HG02852 (cell line): ENCODE data around the gene PCNP.
"Not testable (repeated sequence)": the region's sequence is repeated elsewhere in the genome, so short reads cannot be mapped to it uniquely, and the experiment has no call there.

ENCODE experiments used
- ATAC-seq: cut with Tn5 transposase; IDR thresholded peaks from one replicate; pipeline ENCODE4 v1.9.1; 2021; ENCODE audit warnings: mild to moderate bottlenecking, moderate library complexity; ENCODE audit not compliant: unreplicated experiment

Gene PCNP, protein sequence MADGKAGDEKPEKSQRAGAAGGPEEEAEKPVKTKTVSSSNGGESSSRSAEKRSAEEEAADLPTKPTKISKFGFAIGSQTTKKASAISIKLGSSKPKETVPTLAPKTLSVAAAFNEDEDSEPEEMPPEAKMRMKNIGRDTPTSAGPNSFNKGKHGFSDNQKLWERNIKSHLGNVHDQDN

DNA sequence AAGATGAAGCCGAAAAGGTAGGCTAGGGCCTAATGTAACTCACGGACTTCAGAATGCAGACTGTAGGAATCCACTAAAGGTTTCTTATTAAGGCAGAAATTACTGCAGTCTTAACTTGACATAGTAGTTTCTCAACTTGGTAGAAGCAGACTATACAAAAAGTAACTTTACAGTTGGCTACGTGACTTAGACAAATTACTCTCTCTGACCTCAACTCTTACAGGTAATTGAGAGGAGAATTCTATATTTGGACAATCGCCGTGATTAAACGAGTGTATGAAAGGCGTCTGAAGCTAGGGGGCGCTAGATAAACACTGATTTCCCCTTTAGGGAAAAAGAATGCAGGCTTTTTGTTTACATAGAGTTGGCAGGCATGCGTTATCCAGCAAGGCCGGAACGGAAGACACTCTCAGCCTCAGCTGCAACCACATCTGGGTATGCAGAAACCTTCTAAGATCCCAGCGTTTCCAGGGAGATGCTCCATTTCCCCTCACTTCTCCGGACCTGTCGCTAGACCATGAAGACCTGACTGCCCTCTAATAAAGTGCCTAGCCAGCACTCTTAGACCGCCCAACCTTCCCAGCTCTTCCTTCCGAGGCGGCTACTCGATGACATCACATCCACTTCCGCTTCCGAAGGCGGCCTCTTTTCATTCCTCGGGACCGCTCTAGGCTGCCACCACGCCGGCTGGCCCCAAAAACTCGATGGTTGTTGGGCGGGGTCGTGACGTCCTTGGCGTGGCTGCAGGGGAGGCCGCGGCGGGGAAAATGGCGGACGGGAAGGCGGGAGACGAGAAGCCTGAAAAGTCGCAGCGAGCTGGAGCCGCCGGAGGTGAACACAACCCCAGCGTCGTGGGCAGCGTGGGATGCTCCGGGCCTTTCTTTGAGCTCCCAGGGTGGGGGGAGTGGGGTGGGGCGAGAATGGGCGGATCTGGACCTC is at the start of gene PCNP:
PCNP (plus strand) TSS at position 732 of the 939 bp plus-strand sequence; CDS start at position 768, 36 bp downstream.
- ATAC-seq = peak; percentile 88

DNA sequence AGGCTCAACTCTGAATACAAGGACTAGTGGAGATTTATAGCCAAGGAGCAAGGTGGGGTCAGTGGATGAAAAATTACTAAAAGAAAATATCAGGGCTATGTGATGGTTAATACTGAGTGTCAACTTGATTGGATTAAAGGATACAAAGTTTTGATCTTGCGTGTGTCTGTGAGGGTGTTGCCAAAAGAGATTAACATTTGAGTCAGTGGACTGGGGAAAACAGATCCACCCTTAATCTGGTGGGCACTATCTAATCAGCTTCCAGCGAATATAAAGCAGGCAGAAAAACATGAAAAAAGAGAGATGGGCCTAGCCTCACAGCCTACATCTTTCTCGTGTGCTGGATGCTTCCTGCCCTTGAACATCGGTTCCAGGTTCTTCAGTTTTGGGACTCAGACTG is 46.5 kb upstream of the PCNP start:
- ATAC-seq = no peak

DNA sequence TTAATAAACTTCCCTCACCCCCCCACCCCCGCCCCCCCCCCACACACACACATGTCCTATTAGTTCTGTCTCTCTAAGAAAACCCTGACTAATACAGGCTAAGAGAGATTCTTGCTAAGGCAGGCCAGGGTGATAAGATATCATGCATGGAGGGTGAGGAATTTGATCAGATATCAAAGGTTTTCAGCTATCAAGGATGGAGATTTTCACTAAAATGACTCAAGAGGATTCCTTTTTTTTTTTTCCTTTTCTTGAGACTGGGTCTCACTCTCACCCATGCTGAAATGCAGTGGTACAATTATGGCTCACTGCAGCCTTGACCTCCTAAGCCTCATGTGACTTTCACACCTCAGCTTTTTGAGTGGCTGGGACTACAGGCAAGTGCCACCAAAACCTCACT is 46.1 kb upstream of the PCNP start:
- no peak for ATAC-seq

DNA sequence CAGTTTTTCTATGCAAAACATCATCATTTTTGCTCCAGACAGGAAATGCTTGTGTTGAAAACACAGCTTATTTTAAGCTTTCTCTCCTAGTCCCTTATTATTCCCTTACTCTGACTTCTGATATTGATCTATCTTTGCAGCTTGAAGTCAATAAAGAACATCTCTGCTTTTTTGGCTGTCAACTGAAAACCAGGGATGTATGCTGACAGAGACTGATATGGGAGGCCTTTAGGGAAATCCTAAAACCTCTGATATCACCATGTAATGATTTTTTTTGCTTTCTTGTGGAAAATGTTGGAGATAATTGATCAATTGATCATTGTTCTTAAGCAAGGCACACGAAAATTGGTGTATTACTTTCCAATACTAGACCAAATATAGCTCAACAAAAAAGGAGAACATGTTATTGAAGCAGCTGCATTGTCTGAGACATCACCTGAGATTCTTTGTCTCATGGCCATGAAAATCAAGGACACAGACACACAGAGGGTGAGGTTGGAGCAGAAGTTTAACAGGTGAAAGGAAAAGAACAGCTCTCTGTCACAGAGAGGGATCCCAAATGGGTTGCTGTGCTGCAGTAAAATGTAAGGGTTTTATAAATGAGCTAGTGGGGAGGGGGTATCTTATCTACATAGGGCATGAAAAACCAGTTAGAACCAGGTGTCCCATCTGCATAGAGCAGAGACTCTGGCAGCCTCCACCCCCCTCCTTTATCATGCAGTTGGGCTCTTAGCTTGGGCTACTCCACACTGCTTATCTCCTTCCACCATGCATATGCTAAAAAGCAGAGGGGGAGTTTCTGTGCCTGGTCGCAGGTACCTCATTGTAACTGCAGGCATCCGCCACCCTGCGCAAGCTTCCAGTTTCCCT is 43.9 kb upstream of the PCNP start:
- no peak for ATAC-seq

DNA sequence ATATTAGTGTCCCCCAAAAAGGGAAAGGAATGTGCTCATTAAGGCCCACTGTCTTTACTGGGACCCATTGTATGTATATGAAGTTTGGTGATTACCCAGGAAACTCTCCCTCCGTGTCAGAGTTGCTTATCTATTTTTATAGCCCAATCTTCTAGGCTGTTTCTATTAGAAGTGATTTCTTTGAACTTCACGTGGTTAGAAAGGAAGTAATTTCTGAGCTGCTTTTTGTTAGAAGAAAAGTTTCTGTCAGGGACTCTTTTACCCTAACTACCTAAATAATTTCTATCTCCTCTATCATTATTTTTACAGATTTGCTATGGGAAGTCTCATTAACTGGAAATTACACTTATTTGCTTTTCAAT is 43.3 kb upstream of the PCNP start:
- ATAC-seq = no peak

DNA sequence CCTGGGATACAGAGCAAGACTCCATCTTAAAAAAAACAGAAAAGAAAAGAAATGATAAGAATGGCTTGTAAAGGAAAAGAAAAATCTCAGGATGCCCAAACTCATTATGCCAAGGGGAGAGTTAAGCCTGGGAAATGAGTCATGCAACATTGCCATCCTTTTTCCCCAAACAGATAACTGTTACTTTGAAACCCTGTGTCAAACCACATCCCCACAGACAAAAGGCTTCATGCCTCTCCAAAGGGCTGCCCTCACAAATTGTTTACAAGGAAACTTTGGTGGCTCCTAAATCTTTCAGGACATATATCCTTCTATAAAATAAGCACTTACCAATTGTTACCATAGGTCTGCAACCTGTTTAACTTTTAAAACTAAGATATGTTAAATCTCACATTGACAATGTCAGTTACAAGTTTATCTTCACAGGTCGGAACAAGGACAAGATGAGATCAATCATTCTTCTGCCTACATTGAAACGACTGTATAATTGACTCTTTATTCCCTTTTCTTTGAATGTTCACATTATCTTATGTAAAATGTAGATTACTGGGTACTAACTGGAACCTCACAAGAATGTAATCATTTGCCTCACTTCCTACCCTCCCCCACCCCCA is 42.4 kb upstream of the PCNP start:
- ATAC-seq = no peak

DNA sequence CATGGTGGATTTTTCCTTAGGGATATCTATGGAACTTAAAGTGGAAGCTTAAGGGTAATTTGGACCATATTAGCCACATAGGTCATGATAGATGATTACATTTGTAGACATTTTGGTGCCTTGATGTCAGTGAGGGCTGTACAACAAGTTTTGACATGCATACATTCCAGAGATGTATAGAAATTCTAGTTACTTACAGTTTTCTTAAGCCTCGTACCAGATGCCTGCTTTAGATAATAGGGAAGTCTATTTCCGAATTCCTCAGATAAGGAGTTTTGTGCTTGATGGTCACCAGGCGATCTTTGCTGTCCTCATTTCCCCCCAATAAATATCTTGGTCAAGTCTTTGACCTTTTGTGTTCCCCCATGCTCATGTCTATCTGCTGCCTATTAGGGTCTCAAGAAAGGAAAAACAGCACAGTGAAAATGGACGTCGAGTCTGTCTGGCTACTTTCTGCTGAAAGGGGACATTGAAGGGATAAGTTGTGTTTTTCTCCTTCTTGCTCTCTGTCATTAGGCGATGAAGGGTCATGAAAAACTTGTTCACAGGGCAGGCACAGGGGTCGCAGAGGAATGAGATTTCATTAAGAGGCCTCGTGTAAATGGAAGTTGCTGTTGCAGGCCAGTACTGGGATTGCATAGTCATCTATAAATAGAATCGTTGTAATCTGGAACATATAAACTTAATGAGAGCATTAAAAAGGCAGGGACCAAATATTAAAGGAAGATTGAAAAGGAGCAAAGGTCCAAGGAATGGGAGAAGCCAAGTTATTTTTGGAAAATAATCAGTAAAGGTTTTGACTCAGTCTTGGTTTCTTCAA is 41.0 kb upstream of the PCNP start:
- ATAC-seq = no peak

DNA sequence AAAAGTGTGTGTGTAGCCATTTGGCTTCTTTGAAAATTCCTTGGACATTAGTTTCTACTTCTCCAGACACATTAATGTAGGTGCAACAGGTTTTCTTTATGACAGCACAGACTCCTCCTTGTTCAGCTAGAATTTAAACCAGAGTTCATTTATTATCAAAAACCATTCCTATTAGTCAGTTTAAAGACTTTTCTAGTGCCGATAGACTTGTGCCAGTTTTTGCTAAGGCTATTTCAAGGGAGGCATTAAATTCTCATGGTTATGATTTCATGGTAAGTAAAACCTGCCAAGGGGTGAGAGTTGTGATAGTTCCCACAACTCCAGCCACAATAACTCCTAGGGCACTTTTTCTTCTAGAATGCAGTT is 40.4 kb upstream of the PCNP start:
- ATAC-seq = no peak

DNA sequence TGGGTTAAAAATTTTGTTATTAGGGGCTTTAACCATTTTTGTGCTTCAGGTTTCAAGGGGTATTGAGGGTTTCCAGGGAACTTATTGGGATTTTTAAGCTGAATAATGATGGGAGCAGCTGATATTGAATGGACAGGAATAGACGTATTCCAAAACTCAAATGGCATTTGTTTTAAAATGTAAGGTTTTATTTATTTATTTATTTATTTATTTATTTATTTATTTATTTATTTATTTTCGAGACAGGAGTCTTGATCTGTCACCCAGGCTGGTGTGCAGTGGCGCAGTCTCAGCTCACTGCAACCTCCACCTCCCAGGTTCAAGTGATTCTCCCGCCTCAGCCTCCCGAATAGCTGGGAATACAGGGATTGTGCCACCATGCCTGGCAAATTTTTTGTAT is 38.8 kb upstream of the PCNP start:
- ATAC-seq = no peak

DNA sequence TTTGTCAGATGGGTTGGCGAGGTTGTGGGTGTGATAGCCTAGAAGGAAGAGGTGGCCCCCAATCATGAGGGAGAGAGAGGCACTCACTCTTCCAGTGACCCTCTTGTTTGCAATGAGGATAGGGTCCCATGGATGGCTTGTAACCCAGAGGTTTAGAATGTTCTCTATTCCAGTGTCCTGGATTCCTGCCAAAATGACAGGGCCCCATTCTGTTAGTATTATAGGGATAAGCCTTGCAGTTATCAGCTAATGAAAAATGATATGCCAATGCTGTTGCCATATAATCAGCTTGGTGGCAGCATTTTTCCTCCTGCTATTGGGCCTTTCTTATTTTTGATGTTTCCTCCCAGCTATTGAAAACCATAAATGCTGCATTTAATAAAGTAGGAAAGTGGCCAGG is 37.7 kb upstream of the PCNP start:
- ATAC-seq = no peak

DNA sequence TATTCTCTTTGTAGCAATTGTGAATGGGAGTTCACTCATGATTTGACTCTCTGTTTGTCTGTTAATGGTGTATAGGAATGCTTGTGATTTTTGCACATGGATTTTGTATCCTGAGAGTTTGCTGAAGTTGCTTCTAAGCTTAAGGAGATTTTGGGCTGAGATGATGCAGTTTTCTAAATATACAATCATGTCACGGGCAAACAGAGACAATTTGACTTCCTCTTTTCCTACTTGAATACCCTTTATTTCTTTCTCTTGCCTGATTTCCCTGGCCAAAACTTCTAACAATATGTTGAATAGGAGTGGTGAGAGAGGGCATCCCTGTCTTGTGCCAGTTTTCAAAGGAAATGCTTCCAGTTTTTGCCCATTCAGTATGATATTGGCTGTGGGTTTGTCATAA is 37.0 kb upstream of the PCNP start:
- not testable (repeated sequence) for ATAC-seq

DNA sequence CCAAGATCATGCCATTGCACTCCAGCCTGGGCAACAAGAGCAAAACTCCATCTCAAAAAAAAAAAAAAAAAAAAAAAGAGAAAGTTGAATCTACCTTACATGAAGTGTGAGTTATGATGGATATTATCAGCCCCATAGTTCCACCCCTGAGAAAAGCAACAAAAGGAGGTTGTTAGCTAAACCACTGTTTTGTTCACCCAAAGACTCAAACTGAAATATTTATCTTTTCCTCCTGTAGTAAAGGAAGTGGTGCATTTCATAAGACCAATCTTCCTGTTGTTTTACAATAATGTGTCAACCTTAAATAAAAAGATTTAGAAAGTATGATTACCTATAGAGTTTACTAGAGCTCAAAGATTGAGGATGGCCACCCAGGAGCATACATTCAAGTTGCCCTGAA is 31.0 kb upstream of the PCNP start:
- ATAC-seq = no peak

DNA sequence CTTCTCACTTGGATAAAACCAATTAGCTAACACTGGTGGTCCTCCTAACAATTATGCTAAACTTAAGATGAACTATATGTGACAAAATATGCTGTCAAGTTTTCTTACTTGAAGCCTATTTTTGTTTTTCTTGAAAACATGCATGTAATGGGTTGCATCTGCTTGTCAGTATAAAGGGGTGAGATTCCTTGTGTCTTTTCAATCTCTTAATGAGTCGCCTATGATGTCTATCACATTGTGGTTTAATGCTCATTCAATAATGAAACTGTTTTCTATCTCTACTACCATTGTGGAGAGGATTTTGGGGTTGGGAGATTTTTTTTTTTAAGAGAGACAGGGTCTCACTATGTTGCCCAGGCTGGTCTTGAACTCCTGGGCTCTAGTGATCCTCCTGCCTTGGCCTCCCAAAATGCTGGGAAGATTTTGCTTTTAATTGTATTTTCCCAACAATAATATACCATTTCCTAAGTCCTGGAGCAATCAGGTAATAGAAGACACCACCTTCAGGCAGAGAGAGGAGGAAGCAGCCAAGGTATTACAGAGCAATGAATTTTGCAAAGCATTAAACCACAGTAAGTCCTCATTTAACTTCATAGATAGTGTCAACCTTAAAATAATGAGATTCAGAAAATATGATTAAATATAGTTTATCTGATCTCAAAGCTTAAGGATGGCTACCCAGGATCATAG is 29.7 kb upstream of the PCNP start:
- no peak for ATAC-seq

DNA sequence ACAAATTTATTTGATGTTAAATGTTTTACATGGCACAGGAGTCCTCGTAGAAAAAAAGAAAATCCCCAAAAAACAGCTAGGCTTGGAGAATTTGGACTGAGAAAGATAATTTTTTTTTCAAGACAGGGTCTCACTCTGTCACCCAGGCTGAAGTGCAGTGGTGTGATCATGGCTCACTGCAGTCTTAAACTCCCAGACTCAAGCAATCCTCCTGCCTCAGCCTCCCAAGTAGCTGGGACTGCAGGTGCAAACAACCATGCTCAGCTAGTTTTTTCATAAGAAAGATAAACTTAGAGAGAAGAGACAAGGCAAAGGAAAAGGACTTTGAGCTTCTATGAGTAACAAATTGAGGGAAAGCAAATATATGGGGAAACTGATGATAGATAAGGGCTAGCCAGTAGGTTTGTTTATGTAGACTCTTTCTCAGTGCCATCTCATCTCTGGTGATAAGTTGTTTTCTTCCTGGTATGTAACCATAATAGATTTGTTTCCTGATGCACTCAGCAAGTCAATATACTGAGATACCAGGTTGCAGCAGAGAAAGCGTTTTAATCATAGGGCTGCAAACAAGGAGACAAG is 25.4 kb upstream of the PCNP start:
- no peak for ATAC-seq

DNA sequence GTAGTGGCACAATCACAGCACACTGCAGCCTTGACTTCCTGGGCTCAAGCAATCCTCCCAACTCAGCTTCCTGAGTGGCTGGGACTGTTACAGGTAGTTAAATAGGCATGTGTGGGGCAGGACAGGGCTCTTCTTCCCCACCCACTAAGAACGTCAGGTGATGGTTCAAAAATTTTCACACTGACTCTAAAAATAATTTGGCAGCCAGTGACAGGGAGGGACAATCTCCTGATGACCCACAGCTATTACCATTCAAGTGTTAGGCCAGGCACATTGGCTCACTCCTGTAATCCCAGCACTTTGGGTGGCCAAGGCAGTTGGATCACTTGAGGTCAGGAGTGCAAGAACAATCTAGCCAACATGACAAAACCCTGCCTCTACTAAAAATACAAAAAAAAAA is 24.5 kb upstream of the PCNP start:
- ATAC-seq = no peak

DNA sequence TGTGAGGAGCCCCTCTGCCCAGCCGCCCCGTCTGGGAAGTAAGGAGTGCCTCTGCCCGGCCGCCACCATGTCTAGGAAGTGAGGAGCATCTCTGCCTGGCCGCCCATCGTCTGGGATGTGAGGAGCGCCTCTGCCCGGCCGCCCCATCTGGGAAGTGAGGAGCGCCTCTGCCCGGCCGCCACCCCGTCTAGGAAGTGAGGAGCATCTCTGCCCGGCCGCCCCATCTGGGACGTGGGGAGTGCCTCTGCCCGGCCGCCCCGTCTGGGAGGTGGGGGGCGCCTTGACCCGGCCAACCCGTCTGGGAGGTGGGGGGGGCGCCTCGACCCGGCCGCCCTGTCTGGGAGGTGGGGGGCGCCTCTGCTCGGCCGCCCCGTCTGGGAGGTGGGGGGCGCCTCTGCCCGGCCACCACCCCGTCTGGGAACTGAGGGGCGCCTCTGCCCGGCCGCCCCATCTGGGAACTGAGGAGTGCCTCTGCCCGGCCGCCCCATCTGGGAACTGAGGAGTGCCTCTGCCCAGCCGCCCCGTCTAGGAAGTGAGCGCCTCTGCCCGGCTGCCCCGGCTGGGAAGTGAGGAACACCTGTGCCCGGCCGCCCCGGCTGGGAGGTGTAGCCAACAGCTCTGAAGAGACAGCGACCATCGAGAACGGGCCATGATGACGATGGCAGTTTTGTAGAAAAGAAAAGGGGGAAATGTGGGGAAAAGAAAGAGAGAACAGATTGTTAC is 22.5 kb upstream of the PCNP start:
- not testable (repeated sequence) for ATAC-seq

DNA sequence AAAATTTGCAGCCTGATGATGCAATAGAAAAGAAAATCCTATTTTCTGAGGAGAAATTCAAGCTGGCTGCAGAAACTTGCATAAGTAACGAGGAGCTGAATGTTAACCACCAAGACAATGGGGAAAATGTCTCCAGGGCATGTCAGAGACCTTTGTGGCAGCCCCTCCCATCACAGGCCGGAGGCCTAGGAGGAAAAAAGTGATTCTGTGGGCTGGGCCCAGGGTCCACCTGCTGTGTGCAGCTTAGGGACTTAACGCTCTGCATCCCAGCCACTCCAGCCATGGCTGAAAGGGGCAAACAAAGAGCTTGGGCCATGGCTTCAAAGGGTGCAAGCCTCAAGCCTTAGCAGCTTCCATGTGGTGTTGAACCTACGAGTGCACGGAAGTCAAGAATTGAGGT is 20.6 kb upstream of the PCNP start:
- not testable (repeated sequence) for ATAC-seq

DNA sequence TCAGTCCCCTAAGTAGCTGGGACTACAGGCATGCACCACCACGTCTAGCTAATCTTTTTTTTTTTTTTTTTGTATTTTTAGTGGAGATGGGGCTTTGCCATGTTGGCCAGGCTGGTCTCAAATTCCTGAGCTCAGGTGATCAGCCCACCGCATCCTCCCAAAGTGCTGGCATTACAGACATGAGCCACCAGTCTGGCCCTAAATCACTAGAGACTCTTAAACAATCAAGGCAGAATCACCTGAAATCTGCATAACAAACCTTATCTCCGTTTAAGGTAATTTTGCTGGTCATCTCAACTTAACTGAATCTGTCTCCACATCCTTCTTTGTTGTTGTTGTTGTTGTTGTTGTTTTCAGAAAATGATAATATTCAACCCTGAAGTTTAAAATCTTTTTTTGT is 17.9 kb upstream of the PCNP start:
- no peak for ATAC-seq
